LoVo (cell line): ENCODE data around the gene GPRC5C.
"Not testable (repeated sequence)": the region's sequence is repeated elsewhere in the genome, so short reads cannot be mapped to it uniquely, and the experiment has no call there.

Source experiments
- DNase-seq: peaks from one replicate; pipeline ENCODE4 v3.0.0-alpha.2; 2016; ENCODE audit warnings: low spot score

The GPRC5C gene

DNA sequence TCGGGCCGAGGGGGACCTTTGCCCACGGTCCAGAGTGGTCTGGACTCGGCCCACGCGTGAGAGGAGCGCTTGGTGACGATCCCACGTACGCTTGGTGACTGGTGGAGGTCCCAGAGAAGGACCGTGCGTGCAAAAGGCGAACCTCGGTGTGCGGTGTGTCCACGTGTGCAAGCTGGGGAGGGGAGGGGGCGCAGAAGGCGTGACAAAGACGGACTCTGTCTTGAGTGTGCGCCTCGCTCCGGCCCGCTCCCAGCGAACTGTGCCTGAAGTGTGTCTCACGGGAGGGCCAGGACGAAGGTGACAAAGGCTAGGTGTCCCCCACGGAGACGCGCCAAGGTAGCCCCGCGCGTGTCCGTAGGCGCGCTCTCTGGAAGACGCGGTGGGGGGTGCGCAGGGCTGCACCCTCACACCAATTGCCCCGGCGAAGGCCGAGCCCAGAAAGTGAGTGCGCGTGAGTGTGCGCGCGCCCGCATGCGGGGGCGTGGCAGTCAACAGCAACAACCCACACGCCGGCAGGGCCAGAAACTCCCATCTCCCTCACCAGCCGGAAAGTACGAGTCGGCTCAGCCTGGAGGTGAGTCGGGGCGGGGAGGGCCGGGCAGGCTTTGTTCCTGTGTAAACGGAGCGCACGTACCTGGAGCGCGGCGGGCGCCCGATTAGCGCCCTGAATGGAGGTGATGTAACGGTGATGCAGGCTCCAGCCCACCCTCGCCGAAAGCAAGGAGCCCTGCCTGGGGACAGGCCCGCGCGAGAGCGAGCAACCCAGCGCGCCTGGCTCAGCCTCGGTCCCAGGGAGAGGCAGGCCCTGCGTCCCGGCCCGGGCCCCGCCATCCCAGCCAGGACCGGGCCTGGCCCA is at the start of gene GPRC5C:
Gene GPRC5C (plus strand): TSS at position 521 of the 856 bp plus-strand sequence. CDS start 7,689 bp downstream, outside the sequence.
- DNase-seq: peak; percentile 83

DNA sequence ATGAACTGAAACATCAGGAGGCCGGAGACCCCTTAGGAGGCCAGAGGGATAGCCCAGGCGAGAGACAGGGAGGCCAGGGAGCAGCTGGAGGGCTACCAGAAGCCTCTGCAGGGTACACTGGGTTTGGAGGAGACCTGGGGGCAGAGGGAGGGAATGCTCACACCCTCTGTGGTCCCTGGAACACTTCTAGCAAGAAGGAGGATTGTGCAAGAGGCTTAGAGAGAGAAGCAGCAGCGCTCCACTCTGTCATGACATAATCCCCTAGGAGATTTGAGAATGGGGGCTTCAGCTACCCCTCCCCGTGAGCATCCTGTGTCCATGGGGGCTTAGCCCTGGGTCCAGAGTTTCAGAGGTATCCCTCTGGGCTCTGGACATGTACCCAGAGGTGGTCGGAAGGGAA is 48.7 kb upstream of the GPRC5C start:
- no peak for DNase-seq

- DNase-seq: no peak
Measured at GRCh38 chr17:74385201-74385600, 46.7 kb upstream of the GPRC5C start.

GRCh38 chr17:74386386-74386785 is 45.5 kb upstream of the GPRC5C start:
- DNase-seq: no peak

DNA sequence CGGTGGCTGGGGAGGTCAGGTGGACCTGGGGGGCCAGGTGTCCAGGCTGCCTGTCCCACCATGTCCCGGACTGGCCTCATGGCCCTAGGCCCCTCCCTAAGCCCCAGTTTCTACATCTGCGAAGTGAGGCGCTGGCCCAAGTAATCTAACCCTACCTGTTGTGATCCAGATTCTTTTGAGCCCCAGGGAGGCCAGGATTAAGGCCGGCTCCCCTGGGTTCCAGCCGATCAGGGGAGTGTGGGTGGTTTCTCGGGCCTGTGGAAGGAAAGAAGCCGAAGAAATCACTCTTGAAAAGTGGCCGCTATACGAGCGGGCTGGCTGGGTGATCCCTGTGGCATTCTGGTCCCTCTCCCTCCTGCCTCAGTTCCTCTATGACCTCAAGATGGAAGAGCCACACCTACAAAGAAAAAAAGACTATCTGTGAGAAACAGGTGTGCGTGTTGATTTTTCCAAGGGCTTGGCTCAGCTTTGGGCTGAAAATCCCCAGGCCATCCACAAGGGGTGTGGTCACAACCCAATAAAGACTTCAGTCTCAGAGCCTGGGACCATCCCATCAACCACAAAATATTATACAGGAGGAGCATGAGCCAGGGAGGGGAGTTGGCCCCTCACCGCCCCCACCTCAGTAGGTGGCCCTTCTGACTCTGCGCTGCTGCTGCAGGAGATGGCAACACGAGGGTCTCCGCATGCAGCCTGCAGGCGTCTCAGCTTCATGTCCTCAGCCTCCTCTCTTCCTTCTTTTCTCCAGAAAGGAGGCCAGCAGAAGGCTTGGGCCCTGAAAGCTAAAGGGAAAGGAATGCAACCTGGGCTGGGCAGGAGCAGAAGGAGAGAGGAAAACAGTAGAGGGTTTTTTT is 44.3 kb upstream of the GPRC5C start:
- DNase-seq: peak; percentile 36

GRCh38 chr17:74389084-74389753 is 42.7 kb upstream of the GPRC5C start:
- DNase-seq: no peak

DNA sequence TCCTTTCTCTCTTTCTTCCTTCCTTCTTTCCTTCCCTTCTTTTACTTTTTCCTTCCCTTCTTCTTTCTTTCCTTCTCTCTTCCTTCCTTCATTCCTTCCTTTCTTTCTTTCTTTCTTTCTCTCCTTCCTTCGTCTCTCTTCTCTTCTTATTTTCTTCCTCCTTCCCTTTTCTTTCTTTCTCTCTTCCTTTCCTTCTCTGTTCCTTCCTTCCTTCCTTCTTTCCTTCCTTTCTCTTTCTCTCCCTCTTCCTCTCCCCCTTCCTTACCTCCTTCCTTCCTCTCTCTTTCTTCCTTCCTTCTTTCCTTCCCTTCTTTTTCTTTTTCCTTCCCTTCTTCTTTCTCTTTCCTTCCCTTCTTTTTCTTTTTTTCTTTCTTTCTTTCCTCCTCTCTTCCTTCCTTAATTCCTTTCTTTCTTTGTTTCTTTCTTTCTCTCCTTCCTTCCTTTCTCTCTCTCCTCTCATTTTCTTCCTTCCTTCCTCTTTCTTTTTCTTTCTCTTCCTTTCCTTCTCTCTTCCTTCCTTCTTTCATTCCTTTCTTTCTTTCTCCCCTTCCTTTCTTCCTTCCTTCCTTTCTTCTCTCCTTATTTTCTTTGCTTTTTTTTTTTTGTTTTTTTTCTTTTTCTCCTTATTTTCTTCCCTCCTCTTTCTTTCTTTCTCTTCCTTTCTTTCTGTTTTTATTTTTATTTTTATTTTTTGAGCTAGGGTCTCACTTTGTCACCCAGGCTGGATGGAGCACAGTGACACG is 41.8 kb upstream of the GPRC5C start:
- no peak for DNase-seq

GRCh38 chr17:74390680-74391653 is 40.9 kb upstream of the GPRC5C start:
- no peak for DNase-seq

DNA sequence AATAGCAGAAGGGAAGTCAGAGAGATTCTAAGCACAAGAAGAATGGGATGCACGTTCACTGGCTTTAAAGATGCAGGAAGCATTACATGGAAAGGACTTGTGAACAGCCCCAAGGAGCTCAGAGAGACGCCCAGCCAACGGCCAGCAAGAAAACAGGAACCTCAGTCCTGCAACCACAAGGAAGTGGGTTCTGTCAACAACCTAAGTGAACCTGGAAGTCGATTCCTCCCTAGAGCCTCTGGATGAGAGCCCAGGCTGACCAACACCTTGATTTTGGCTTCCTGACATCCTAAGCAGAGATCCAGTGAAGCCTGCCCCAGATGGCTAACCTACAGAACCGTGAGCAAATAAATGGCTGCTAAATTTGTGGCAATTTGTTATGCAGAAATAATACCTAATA is 40.1 kb upstream of the GPRC5C start:
- no peak for DNase-seq

GRCh38 chr17:74392848-74393247 is 39.0 kb upstream of the GPRC5C start:
- DNase-seq: no peak

DNA sequence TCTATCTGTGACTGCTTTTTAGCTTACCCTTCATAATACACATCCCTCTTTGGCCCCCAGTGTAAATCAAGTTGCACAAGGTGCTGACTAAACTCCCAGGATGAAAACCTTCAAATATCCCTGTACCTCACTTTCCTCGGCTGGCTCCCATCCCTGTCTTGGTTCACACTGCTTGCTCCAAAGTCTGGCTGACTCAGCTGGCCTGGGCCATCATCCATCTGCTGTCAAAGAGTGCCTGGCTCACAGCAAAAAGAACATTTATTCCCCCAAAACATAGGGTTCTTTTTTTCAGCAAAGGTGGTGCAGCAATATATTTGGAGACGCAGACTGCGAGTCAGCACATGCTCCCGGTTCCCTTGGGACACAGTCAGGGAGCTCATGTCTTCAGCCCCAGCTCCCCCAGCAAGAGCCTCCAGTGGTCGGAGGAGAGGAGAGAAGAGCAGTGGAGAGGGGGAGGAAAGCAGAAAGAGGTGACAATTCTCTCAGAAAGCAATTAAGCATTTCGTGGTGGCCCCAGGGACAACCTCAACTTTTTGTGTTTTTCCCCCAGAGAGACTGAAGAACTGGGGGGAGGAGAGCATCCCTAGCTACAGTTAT is 38.4 kb upstream of the GPRC5C start:
- DNase-seq: no peak

DNA sequence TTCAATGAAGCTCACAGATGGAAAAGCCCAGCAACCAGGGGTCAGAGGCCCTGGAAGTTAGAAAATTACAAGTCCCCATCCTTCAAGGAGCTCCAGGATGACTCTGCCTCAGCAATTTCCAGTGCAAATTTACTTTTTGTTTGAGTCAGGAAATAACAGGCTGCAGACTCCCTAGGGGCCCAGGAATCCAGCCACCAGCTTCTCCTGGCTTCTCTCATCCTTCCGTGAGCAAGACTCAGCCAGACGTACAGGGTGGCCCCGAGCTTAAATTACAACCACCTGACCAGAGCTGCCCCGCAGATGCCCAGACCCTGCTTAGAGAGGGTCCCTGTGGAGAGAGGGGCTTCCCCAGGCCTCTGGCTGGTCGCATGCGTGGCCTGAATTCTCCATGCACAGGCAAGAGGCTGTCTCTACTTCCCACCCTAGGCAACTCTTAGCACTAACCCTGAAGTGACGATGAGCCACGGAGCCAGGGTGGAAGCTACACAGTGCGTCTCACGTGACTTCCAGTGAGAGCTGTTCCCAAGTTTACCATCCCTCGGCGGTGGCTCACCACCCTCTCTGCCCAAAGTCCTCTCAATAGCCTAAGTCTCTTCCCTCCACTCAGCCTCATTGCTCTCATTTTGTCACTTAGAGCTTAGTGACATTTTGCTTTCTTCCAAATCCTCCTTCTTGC is 37.5 kb upstream of the GPRC5C start:
- no peak for DNase-seq

DNA sequence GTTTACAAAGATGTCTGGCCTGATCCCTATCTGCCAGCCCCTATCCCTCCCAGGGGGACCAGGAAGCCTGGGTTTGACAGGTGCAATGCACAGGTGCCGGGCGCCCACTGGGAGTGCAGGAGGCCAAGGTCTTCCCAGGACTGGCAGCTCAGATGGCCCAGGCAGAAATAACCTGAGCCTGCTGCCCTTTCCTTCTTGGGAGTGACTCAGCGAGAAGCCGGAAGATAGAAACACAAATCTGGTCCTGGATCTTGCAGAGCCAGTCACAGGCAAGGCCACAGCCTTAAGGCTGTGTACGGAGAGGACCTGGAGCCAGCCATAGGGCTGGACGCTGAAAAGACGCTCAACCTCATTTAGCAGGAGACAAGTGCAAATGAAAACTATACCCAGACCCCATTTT is 36.9 kb upstream of the GPRC5C start:
- DNase-seq: no peak

DNA sequence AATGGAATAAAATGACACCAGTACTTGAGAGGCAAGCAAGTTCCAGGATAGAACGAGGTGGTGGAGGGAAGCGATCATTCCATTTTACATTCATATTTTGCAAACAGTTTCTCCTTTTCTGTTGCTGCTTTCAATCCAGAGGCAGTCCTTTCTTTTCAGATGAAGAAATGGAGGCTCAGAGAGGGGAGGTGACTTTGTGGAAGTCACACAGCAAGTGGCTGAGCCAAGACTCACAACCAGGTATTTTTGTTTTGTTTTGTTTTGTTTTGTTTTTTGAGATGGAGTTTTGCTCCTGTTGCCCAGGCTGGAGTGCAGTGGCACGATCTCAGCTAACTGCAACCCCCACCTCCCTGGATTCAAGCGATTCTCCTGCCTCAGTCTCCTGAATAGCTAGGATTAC is 35.3 kb upstream of the GPRC5C start:
- no peak for DNase-seq

- no peak for DNase-seq
Measured at GRCh38 chr17:74402048-74402447, 29.8 kb upstream of the GPRC5C start.

DNA sequence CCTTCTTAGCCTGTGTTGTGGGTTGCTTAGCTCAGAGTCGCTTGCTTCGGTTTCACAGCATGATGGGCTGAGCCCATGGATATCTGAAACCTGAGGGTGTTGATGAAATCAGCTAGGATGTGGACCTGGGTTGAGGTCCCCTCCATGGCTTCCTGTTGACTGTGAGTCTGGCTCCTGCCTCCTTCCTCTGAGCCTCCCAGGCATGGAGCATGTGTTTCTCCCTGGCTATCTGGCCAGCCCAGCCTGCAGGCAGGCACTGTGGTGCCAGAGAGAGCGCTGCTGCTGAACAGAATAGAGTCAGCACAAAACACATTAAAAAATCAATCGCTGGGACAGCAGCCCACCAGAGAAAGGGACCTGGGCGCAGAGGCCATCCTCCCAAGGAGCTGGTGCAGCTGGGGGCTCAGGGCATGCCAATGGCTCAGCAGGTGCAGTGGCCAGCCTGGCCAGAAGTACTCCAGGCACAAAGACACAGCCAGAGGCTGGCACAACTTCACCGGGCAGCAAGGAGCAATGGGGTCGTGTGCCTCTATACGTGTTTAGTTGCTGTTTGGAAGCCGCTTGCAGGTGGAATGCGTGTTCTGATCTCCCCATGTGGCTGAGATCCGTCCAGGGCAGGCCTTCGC is 28.3 kb upstream of the GPRC5C start:
- no peak for DNase-seq

DNA sequence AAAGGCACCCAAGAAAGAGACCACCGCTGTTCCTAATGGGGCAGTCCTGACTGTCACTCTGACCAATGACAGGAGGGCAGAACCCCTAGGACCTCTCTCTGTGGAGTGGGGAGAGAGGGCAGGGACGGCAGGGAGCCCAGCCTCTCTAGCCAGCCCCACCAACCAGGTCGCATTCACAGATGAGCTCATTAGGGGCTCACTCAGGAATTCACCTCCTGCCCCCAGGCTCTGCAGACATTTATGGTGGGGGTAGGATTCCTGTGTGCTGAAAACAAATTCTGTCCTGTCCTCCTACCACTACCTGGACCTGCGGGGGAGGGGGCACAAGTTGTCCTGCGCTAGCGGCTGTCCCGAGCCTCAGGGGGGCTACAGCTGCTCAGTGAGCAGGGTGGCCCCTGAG is 27.7 kb upstream of the GPRC5C start:
- DNase-seq: no peak

DNA sequence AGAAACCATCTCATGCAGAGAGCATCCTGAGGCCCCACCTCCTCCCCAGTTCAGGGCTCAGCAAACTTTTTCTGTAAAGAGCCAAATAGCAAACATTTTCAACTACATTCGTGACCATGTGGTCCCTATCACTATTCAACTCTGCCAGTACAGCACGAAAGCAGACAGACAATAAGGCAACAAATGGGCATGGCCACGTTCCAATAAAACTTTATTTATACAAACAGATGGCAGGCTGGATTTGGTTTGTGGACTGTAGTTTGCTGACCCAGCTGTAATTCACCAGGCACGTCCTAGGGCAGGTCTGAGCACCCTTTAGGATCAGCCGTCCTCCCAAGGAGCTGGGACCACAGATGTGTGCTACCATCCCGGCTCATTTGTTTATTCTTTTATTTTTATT is 27.1 kb upstream of the GPRC5C start:
- no peak for DNase-seq

- DNase-seq: not testable (repeated sequence)
Measured at GRCh38 chr17:74405311-74405710, 26.6 kb upstream of the GPRC5C start.
